ENCODE measurements around the gene MYO3B.

MYO3B gene

DNA sequence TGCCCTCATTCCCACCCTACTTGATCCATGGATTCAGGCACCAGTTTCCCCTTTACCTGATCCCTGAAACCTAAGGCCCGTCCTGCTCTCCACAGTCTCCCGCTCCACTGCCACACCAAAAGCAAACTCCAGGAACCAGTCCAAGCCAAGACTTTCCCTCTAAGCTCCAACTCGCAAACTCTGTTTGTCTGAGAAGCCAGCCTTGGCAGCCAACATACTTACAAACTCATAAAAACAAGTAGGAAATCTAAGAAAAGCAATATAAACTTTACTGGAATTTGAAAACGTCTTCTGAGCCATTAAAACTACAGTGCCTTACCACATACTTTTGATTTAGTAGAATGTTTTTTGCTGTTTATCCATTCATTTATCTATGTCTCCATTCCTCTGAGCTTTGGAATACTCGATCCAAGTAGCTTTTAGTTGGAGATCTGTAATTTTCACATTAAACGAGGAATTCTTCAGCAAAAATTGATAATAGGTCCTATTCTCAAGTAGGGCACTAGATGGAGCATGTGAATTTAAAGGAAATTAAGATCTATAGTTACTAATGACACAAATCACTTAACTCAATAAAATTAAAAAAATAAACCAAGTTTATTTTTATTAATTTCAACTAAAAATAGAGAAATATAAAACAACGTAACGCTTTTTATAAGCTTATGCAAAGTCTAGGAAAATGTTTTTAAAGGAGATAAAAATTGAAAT, 199.7 kb downstream of the MYO3B start:
- Histone ChIP-seq H3K14ac (ENCODE audit: low read length) (no peak overlapping the region), H3K4me1 (ENCODE audit: control insufficient read depth in 1 of 2, insufficient read depth in 2 of 2, low read length in 2 of 2) (no peaks in the 10 kb centered on the region), H3K27me3 (ENCODE audit: insufficient read depth, low read length) (no peaks in the 10 kb centered on the region), H2BK12ac (ENCODE audit: low read length) (no peak overlapping the region), H3K9ac (ENCODE audit: low read length) (no peak overlapping the region), H3K9me3 (ENCODE audit: insufficient read depth, low read depth, low read length) (no peaks in the 10 kb centered on the region), H4K8ac (ENCODE audit: low read depth, low read length) (no peak overlapping the region), H2BK5ac (ENCODE audit: low read depth, low read length, poor library complexity) (no peak overlapping the region), H4K91ac (ENCODE audit: low read depth, low read length) (no peak overlapping the region), H3K18ac (ENCODE audit: low read length) (no peak overlapping the region), H3K23ac (ENCODE audit: low read length) (no peak overlapping the region), H3K27ac (ENCODE audit: low read depth, low read length) (no peak overlapping the region), H3K79me1 (ENCODE audit: low read length) (no peaks in the 10 kb centered on the region), H3K4me3 (ENCODE audit: low read depth, low read length) (no peak overlapping the region), H3K4me2 (ENCODE audit: low read length) (no peak overlapping the region), H3K36me3 (ENCODE audit: control insufficient read depth in 1 of 2, insufficient read depth in 2 of 2, low read length in 2 of 2) (no peaks in the 10 kb centered on the region), H2BK120ac (ENCODE audit: insufficient read depth, low read length, poor library complexity) (no peak overlapping the region), H3K79me2 (ENCODE audit: control insufficient read depth, insufficient read depth, low read length, poor library complexity) (no peaks in the 10 kb centered on the region), H4K12ac (ENCODE audit: low read depth, low read length) (no peak overlapping the region), H2AK5ac (ENCODE audit: low read length) (no peak overlapping the region), H3K4ac (ENCODE audit: low read depth, low read length) (no peak overlapping the region), H2AFZ (ENCODE audit: insufficient read depth, low read length, poor library complexity) (no peak overlapping the region)
- no CpG with 5 or more reads among the region's 8 CpGs for WGBS (ENCODE audit: extremely low coverage, insufficient coverage, insufficient read length)
- no peak for DNase-seq

DNA sequence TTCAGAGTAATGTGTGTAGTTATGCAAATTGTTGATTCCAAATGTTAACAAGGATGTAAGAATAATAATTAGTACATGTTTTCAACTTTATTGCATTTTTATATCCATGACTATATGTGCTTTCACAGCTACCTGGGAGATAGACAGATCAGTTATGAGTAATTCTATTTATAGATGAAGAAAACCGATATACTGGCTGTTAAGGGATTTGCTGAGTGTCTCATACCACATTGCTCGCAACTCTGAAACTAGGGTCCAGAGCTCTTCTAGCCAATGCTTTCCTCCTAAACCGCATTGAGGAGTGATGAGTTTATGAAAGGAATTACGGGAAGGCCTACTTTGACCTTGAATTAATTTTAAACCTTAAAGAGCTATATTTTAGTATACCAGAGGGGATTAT, 202.3 kb downstream of the MYO3B start:
- Histone ChIP-seq H3K4ac (ENCODE audit: low read depth, low read length) (no peak overlapping the region), H2AK5ac (ENCODE audit: low read length) (no peak overlapping the region), H3K14ac (ENCODE audit: low read length) (no peak overlapping the region), H4K91ac (ENCODE audit: low read depth, low read length) (no peak overlapping the region), H3K79me2 (ENCODE audit: control insufficient read depth, insufficient read depth, low read length, poor library complexity) (no peaks in the 10 kb centered on the region), H3K27ac (ENCODE audit: low read depth, low read length) (no peak overlapping the region), H3K9me3 (ENCODE audit: insufficient read depth, low read depth, low read length) (no peaks in the 10 kb centered on the region), H2BK5ac (ENCODE audit: low read depth, low read length, poor library complexity) (no peak overlapping the region), H4K12ac (ENCODE audit: low read depth, low read length) (no peak overlapping the region), H3K4me2 (ENCODE audit: low read length) (no peak overlapping the region), H3K18ac (ENCODE audit: low read length) (no peak overlapping the region), H3K9ac (ENCODE audit: low read length) (no peak overlapping the region), H2BK120ac (ENCODE audit: insufficient read depth, low read length, poor library complexity) (no peak overlapping the region), H3K79me1 (ENCODE audit: low read length) (no peaks in the 10 kb centered on the region), H4K8ac (ENCODE audit: low read depth, low read length) (no peak overlapping the region), H3K36me3 (ENCODE audit: control insufficient read depth in 1 of 2, insufficient read depth in 2 of 2, low read length in 2 of 2) (no peaks in the 10 kb centered on the region), H3K27me3 (ENCODE audit: insufficient read depth, low read length) (no peaks in the 10 kb centered on the region), H2AFZ (ENCODE audit: insufficient read depth, low read length, poor library complexity) (no peak overlapping the region), H3K4me3 (ENCODE audit: low read depth, low read length) (no peak overlapping the region), H2BK12ac (ENCODE audit: low read length) (no peak overlapping the region), H3K23ac (ENCODE audit: low read length) (no peak overlapping the region), H3K4me1 (ENCODE audit: control insufficient read depth in 1 of 2, insufficient read depth in 2 of 2, low read length in 2 of 2) (no peaks in the 10 kb centered on the region)
- no CpG with 5 or more reads among the region's 4 CpGs for WGBS (ENCODE audit: extremely low coverage, insufficient coverage, insufficient read length)
- DNase-seq = no peak

GRCh38 chr2:170381678-170382077, 203.7 kb downstream of the MYO3B start:
- Histone ChIP-seq H2AFZ (ENCODE audit: insufficient read depth, low read length, poor library complexity) (no peak overlapping the region), H2BK12ac (ENCODE audit: low read length) (no peak overlapping the region), H3K23ac (ENCODE audit: low read length) (no peak overlapping the region), H3K4ac (ENCODE audit: low read depth, low read length) (no peak overlapping the region), H4K91ac (ENCODE audit: low read depth, low read length) (no peak overlapping the region), H4K12ac (ENCODE audit: low read depth, low read length) (no peak overlapping the region), H3K36me3 (ENCODE audit: control insufficient read depth in 1 of 2, insufficient read depth in 2 of 2, low read length in 2 of 2) (no peaks in the 10 kb centered on the region), H2BK5ac (ENCODE audit: low read depth, low read length, poor library complexity) (no peak overlapping the region), H3K9ac (ENCODE audit: low read length) (no peak overlapping the region), H3K4me2 (ENCODE audit: low read length) (no peak overlapping the region), H2AK5ac (ENCODE audit: low read length) (no peak overlapping the region), H3K9me3 (ENCODE audit: insufficient read depth, low read depth, low read length) (no peaks in the 10 kb centered on the region), H3K4me1 (ENCODE audit: control insufficient read depth in 1 of 2, insufficient read depth in 2 of 2, low read length in 2 of 2) (no peaks in the 10 kb centered on the region), H3K27ac (ENCODE audit: low read depth, low read length) (no peak overlapping the region), H3K4me3 (ENCODE audit: low read depth, low read length) (no peak overlapping the region), H3K18ac (ENCODE audit: low read length) (no peak overlapping the region), H3K27me3 (ENCODE audit: insufficient read depth, low read length) (no peaks in the 10 kb centered on the region), H3K14ac (ENCODE audit: low read length) (no peak overlapping the region), H3K79me1 (ENCODE audit: low read length) (no peaks in the 10 kb centered on the region), H4K8ac (ENCODE audit: low read depth, low read length) (no peak overlapping the region), H3K79me2 (ENCODE audit: control insufficient read depth, insufficient read depth, low read length, poor library complexity) (no peaks in the 10 kb centered on the region), H2BK120ac (ENCODE audit: insufficient read depth, low read length, poor library complexity) (no peak overlapping the region)
- DNase-seq = no peak
- WGBS (ENCODE audit: extremely low coverage, insufficient coverage, insufficient read length) = no CpG with 5 or more reads among the region's 2 CpGs

DNA sequence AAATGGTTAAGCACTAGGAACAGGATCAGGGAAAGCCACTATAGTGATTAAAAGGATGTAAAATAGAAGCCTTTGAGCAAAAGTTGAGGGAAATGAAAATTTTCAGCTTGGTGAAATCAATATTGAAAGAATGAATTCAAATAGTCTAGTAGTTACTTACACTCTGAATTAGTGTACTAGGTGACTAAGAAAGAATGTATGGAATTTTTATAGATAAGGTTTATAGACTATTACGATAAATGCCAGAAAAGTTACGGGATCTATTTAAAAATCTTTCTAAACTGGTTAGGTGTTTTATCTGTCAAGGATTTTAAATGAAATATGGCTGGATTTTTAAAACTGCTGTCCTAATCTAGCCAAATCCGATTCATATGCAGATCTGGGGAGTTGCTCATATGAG, 208.6 kb downstream of the MYO3B start:
- no peak overlapping the region for H3K14ac ChIP-seq (ENCODE audit: low read length)
- no peak overlapping the region for H4K91ac ChIP-seq (ENCODE audit: low read depth, low read length)
- H3K79me2 ChIP-seq (ENCODE audit: control insufficient read depth, insufficient read depth, low read length, poor library complexity) = no peaks in the 10 kb centered on the region
- no peak overlapping the region for H4K8ac ChIP-seq (ENCODE audit: low read depth, low read length)
- H2AK5ac ChIP-seq (ENCODE audit: low read length) = no peak overlapping the region
- peak in 1 of 2 donors; percentile 12 for DNase-seq
- no peak overlapping the region for H3K4ac ChIP-seq (ENCODE audit: low read depth, low read length)
- no peak overlapping the region for H2BK5ac ChIP-seq (ENCODE audit: low read depth, low read length, poor library complexity)
- no peak overlapping the region for H3K18ac ChIP-seq (ENCODE audit: low read length)
- no peak overlapping the region for H3K9ac ChIP-seq (ENCODE audit: low read length)
- H3K4me1 ChIP-seq (ENCODE audit: control insufficient read depth in 1 of 2, insufficient read depth in 2 of 2, low read length in 2 of 2) = no peaks in the 10 kb centered on the region
- no peak overlapping the region for H2BK12ac ChIP-seq (ENCODE audit: low read length)
- no peak overlapping the region for H3K27ac ChIP-seq (ENCODE audit: low read depth, low read length)
- no peak overlapping the region for H2AFZ ChIP-seq (ENCODE audit: insufficient read depth, low read length, poor library complexity)
- no CpG with 5 or more reads among the region's 3 CpGs for WGBS (ENCODE audit: extremely low coverage, insufficient coverage, insufficient read length)
- peaks cover 2% of the 10 kb centered on the region for H3K9me3 ChIP-seq (ENCODE audit: insufficient read depth, low read depth, low read length)
- no peak overlapping the region for H2BK120ac ChIP-seq (ENCODE audit: insufficient read depth, low read length, poor library complexity)
- no peak overlapping the region for H3K4me2 ChIP-seq (ENCODE audit: low read length)
- H3K23ac ChIP-seq (ENCODE audit: low read length) = no peak overlapping the region
- no peaks in the 10 kb centered on the region for H3K36me3 ChIP-seq (ENCODE audit: control insufficient read depth in 1 of 2, insufficient read depth in 2 of 2, low read length in 2 of 2)
- H4K12ac ChIP-seq (ENCODE audit: low read depth, low read length) = no peak overlapping the region
- no peak overlapping the region for H3K4me3 ChIP-seq (ENCODE audit: low read depth, low read length)
- H3K79me1 ChIP-seq (ENCODE audit: low read length) = no peaks in the 10 kb centered on the region
- H3K27me3 ChIP-seq (ENCODE audit: insufficient read depth, low read length) = no peaks in the 10 kb centered on the region

Measured in trophoblast cell (in vitro differentiated cells and primary cell).